ENCODE measurements around the gene NUFIP1. TPM values are rescaled to one million over a fixed set of nuclear protein-coding genes. Genes with fewer than 3 reads are reported as not detected.

Gene NUFIP1
- total RNA-seq, 1 experiment from 2014 or later, result 12.2 TPM

DNA sequence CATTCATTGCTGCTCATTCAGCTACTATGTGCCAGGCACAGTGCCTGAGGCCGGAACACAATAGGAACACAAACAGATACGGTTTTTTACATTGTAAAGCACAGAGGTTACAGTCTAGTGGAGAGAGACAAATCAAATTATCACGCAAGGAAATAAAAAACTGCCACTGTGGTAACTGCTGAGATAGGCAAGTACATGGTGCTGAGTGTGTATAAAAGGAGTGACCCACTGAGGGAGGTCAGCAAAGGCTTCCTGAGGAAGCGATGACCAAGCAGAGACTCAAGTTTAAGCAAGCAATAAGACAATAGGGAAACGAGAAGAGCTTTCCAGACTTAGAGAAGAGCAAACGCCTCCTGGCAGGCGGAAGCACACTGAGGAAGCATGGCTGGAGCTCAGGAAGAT is 56.4 kb downstream of the NUFIP1 start:
- peaks cover 0 to 6% of the 10 kb centered on the region in 2 experiments; a peak in 1 of 4 replicates for H3K4me1 ChIP-seq (ENCODE audit: control insufficient read depth in 1 of 2, insufficient read depth in 2 of 2, low read length in 2 of 2)
- ChIA-PET CTCF (no interaction called here), POLR2A (interaction anchor here (0.8 kb wide), 1 partner anchor 240 kb away, joined by 3 read pairs; no protein-coding TSS in a partner anchor), RAD21 (ENCODE audit: low non-redundant PET in 1 of 2, low total read pairs in 2 of 2, uncharacterized antibody in 2 of 2, unreplicated experiment in 2 of 2) (no interaction called here)
- no peak overlapping the region for H3K4me2 ChIP-seq (ENCODE audit: low read length)
- no peak for ATAC-seq
- H3K36me3 ChIP-seq (ENCODE audit: control insufficient read depth in 1 of 2, insufficient read depth in 2 of 2, low read length in 2 of 2), result no peaks in the 10 kb centered on the region
- no peak overlapping the region for H3K27ac ChIP-seq (ENCODE audit: low read depth, low read length)
- H3K79me2 ChIP-seq (ENCODE audit: insufficient read depth, low read length), result no peaks in the 10 kb centered on the region
- H3K9me2 ChIP-seq (ENCODE audit: insufficient read depth), result no peaks in the 10 kb centered on the region
- no peak overlapping the region for H3K4me3 ChIP-seq (replicated peaks in 1 of 2; ENCODE audit: low read depth in 1 of 2, low read length in 2 of 2)
- intact Hi-C loops (cut with micrococcal nuclease), result no loop called here
- H2AFZ ChIP-seq (ENCODE audit: low read depth, low read length, poor library complexity, severe bottlenecking), result no peak overlapping the region
- BruUV-seq (replicated peaks), result no TSS peak
- TF ChIP-seq CEBPB (IDR thresholded peaks at IDR 0.05; ENCODE audit: low read depth) (no peak), SIN3A (IDR thresholded peaks at IDR 0.05; ENCODE audit: low read depth) (no peak), ZNF274 (IDR thresholded peaks at IDR 0.05; ENCODE audit: low read depth, low read length) (no peak), EZH2 (IDR thresholded peaks at IDR 0.05) (no peak), RAD21 (IDR thresholded peaks at IDR 0.05; ENCODE audit: low read depth) (no peak), EZH2phosphoT487 (IDR thresholded peaks at IDR 0.05; ENCODE audit: borderline replicate concordance) (no peak), SP1 (IDR thresholded peaks at IDR 0.05; ENCODE audit: low read depth) (no peak), POLR2A (IDR thresholded peaks at IDR 0.05; ENCODE audit: borderline replicate concordance, extremely low read depth, insufficient read depth, insufficient read length) (no peak), EGR1 (IDR thresholded peaks at IDR 0.05; ENCODE audit: low read depth) (no peak), FOSL1 (IDR thresholded peaks at IDR 0.05; ENCODE audit: low read depth) (no peak)
- TF ChIP-seq, protein P1, sequence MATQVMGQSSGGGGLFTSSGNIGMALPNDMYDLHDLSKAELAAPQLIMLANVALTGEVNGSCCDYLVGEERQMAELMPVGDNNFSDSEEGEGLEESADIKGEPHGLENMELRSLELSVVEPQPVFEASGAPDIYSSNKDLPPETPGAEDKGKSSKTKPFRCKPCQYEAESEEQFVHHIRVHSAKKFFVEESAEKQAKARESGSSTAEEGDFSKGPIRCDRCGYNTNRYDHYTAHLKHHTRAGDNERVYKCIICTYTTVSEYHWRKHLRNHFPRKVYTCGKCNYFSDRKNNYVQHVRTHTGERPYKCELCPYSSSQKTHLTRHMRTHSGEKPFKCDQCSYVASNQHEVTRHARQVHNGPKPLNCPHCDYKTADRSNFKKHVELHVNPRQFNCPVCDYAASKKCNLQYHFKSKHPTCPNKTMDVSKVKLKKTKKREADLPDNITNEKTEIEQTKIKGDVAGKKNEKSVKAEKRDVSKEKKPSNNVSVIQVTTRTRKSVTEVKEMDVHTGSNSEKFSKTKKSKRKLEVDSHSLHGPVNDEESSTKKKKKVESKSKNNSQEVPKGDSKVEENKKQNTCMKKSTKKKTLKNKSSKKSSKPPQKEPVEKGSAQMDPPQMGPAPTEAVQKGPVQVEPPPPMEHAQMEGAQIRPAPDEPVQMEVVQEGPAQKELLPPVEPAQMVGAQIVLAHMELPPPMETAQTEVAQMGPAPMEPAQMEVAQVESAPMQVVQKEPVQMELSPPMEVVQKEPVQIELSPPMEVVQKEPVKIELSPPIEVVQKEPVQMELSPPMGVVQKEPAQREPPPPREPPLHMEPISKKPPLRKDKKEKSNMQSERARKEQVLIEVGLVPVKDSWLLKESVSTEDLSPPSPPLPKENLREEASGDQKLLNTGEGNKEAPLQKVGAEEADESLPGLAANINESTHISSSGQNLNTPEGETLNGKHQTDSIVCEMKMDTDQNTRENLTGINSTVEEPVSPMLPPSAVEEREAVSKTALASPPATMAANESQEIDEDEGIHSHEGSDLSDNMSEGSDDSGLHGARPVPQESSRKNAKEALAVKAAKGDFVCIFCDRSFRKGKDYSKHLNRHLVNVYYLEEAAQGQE (IDR thresholded peaks at IDR 0.05; ENCODE audit: low read depth), result no peak
- no peak for DNase-seq (ENCODE audit: low read depth, low spot score)
- H4K20me1 ChIP-seq (ENCODE audit: insufficient read depth), result no peaks in the 10 kb centered on the region
- H3K9me3 ChIP-seq (ENCODE audit: control insufficient read depth in 1 of 2, insufficient read depth in 1 of 2, low read depth in 1 of 2, low read length in 2 of 2), result no peaks in the 10 kb centered on the region
- H3K9ac ChIP-seq (ENCODE audit: low read length), result no peak overlapping the region
- H3K27me3 ChIP-seq (ENCODE audit: insufficient read depth, low read length), result no peaks in the 10 kb centered on the region

All from HCT116 (cell line).